CD14-positive monocyte (primary cell): Measurements from ENCODE around the gene NEK6. TPM values are rescaled to one million over a fixed set of nuclear protein-coding genes. Genes with fewer than 3 reads are reported as not detected.

Source experiments
- DNase-seq, 3 donors: peaks; one replicate each; pipeline ENCODE4 v3.0.0-alpha.2; 2011 to 2022
- H2AFZ ChIP-seq: 2 replicates; pipeline ENCODE4 v1.6.0; 2012; ENCODE audit warnings: mild to moderate bottlenecking, low read depth, low read length, inconsistent platforms; ENCODE audit not compliant: insufficient read depth, poor library complexity, severe bottlenecking
- H3K27ac ChIP-seq, 2 donors: 1 replicate in 1 of 2; 2 replicates in 1 of 2; pipeline ENCODE4 v1.5.1; 2012 to 2013; ENCODE audit warnings: low read length in 2 of 2, control low read depth in 1 of 2, inconsistent platforms in 1 of 2, low read depth in 1 of 2, mild to moderate bottlenecking in 1 of 2
- H3K27me3 ChIP-seq, 2 donors: one replicate each; pipeline versions ENCODE4 v1.6.0 to v1.6.1; 2011 to 2013; ENCODE audit warnings: low read length in 2 of 2; ENCODE audit not compliant: control insufficient read depth in 2 of 2, insufficient read depth in 2 of 2
- H3K36me3 ChIP-seq, 2 donors: replicated peaks in 1 of 2; 1 replicate in 1 of 2; 2 replicates in 1 of 2; pipeline versions ENCODE4 v1.5.1 to v1.6.1; 2012 to 2013; ENCODE audit warnings: low read length in 2 of 2, control low read depth in 1 of 2, inconsistent platforms in 1 of 2, mild to moderate bottlenecking in 1 of 2; ENCODE audit not compliant: insufficient read depth in 2 of 2, control insufficient read depth in 1 of 2
- H3K4me1 ChIP-seq, 2 donors: 1 replicate in 1 of 2; 2 replicates in 1 of 2; pipeline versions ENCODE4 v1.5.1 to v1.6.1; 2012 to 2013; ENCODE audit warnings: low read length in 2 of 2, control low read depth in 1 of 2, inconsistent platforms in 1 of 2, mild to moderate bottlenecking in 1 of 2, moderate library complexity in 1 of 2; ENCODE audit not compliant: insufficient read depth in 2 of 2, control insufficient read depth in 1 of 2
- H3K4me2 ChIP-seq: replicated peaks from 2 replicates; pipeline ENCODE3; 2012; ENCODE audit warnings: low read length, moderate library complexity, mild to moderate bottlenecking; ENCODE audit not compliant: poor library complexity, severe bottlenecking; ENCODE audit errors: extremely low read depth
- H3K4me3 ChIP-seq, 3 experiments: fragments of 200-600 bp in 1 of 3; sonication (generic) in 1 of 3; replicated peaks in 1 of 3; 1 replicate in 2 of 3; 2 replicates in 1 of 3; pipeline ENCODE4 v1.5.1; 2011 to 2013; ENCODE audit warnings: low read length in 3 of 3, mild to moderate bottlenecking in 3 of 3, control low read depth in 2 of 3, low read depth in 2 of 3, inconsistent platforms in 1 of 3, moderate library complexity in 1 of 3
- H3K79me2 ChIP-seq: 2 replicates; pipeline ENCODE4 v1.6.0; 2012; ENCODE audit warnings: mild to moderate bottlenecking, control low read depth, inconsistent platforms, low read length, moderate library complexity; ENCODE audit not compliant: insufficient read depth
- H3K9ac ChIP-seq: 2 replicates; pipeline ENCODE4 v1.6.0; 2017; ENCODE audit warnings: low read length, mild to moderate bottlenecking; ENCODE audit not compliant: insufficient read depth, poor library complexity, severe bottlenecking
- H3K9me3 ChIP-seq, 2 donors: replicated peaks in 1 of 2; 1 replicate in 1 of 2; 2 replicates in 1 of 2; pipeline versions ENCODE4 v1.5.1 to v1.6.1; 2012 to 2013; ENCODE audit warnings: low read length in 2 of 2, control low read depth in 1 of 2; ENCODE audit not compliant: control insufficient read depth in 1 of 2, insufficient read depth in 1 of 2
- H4K20me1 ChIP-seq: 2 replicates; pipeline ENCODE4 v1.6.0; 2012; ENCODE audit warnings: mild to moderate bottlenecking, low read length, control low read depth, moderate library complexity; ENCODE audit not compliant: insufficient read depth
- H3K27ac Mint-ChIP-seq, 7 donors: one replicate each; pipeline ENCODE4 v1.8.0; 2020; ENCODE audit warnings: mild to moderate bottlenecking in 7 of 7, mixed read lengths in 7 of 7, moderate library complexity in 6 of 7, inconsistent platforms in 2 of 7
- H3K27me3 Mint-ChIP-seq, 3 donors: one replicate each; pipeline ENCODE4 v1.8.0; 2021 to 2022; ENCODE audit warnings: low read depth in 3 of 3, mild to moderate bottlenecking in 3 of 3, mixed read lengths in 3 of 3, moderate library complexity in 3 of 3, inconsistent platforms in 1 of 3
- H3K36me3 Mint-ChIP-seq, 2 donors: one replicate each; pipeline ENCODE4 v1.8.0; 2020; ENCODE audit warnings: mixed read lengths in 2 of 2, inconsistent platforms in 1 of 2, mild to moderate bottlenecking in 1 of 2
- H3K4me1 Mint-ChIP-seq: one replicate; pipeline ENCODE4 v1.8.0; 2020; ENCODE audit warnings: mild to moderate bottlenecking, mixed read lengths
- H3K4me3 Mint-ChIP-seq, 2 donors: one replicate each; pipeline ENCODE4 v1.8.0; 2020; ENCODE audit warnings: mild to moderate bottlenecking in 2 of 2, mixed read lengths in 2 of 2, moderate library complexity in 1 of 2
- H3K9me3 Mint-ChIP-seq, 7 donors: one replicate each; pipeline ENCODE4 v1.8.0; 2020 to 2022; ENCODE audit warnings: mixed read lengths in 7 of 7, mild to moderate bottlenecking in 6 of 7, moderate library complexity in 6 of 7, inconsistent platforms in 2 of 7
- WGBS: methylation state at CpG from one replicate; pipeline ENCODE4 v1.1.5; 2013; ENCODE audit warnings: missing lambda C conversion rate; ENCODE audit not compliant: insufficient coverage; 5-methylcytosine and 5-hydroxymethylcytosine counted together
- intact Hi-C, 2 donors: fragments of 100-400 bp; cut with micrococcal nuclease; formaldehyde crosslinking; loops; one replicate each; pipeline versions ENCODE4 v1.15.0 to v1.15.1; 2023
- polyA plus RNA-seq, 3 donors: library from polyadenylated mRNA; depleted of rRNA in 1 of 3; unstranded in 2 of 3; stranded (reverse) in 1 of 3; fragments of 300-500 nt in 2 of 3; fragments of >200 nt in 1 of 3; fragmentation: Illumina TruSeq in 2 of 3; gene quantifications; 1 replicate in 2 of 3; 2 replicates in 1 of 3; pipeline ENCODE4 v1.2.3, GENCODE V29; 2012 to 2021
- TF ChIP-seq, protein P1 (sequence below): fragments of 200-600 bp; IDR thresholded peaks from one replicate; pipeline ENCODE4 v1.8.0; 2022; ENCODE audit warnings: antibody characterized with exemption, mild to moderate bottlenecking

The NEK6 gene
- polyA plus RNA-seq, 3 donors: 26.1 to 46.0 (median 35.8) TPM

DNA sequence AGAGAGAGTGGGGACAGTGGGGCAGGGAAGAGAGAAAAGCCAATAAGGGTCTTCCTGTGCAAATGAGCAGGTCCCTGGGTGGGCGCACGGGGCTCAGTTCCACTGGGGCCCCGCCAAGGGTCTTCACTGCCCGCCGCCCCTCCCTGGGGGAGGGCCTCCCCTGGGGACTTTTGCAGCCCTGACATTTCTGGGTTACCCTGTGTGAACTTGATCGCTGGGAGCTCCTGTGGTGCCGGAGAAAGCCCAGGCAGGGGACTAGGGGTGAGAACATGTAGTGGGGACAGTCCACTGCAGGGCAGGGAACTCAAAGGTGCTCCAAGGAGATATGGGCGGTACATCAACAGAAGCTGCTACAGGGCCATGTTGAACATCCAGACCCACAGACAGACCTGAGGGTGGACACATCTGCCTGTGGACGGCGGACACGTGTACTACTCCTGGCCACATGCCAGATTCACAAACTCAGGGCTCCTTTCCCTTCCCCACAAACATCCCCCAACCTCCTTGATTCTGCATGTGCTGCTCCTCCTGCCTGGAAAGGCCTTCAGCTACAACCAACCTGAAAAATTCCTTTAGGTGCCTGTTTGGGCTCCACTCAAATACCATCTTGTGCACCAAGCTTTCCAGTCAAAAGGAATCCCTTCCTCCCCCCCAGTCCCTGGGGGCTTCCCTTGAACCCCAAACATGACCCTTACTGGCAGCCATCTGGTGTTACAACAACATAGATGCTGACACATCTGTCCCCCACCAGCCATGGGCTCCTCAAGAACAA, 43.0 kb upstream of the NEK6 start:
- Histone ChIP-seq H3K36me3 (no peaks in the 10 kb centered on the region), H3K4me1 (peaks cover 70 to 79% of the 10 kb centered on the region in 2 donors), H3K4me2 (peak overlapping the region; percentile 53), H3K27ac (peak overlapping the region; percentile 26 to 97), H4K20me1 (no peaks in the 10 kb centered on the region), H3K9me3 (no peaks in the 10 kb centered on the region), H3K9ac (no peak overlapping the region), H3K79me2 (no peaks in the 10 kb centered on the region), H3K27me3 (no peaks in the 10 kb centered on the region), H2AFZ (peak overlapping the region; percentile 73), H3K4me3 (peak overlapping the region in 1 of 3 experiments; percentile 55)
- H3K36me3 Mint-ChIP-seq: no peaks in the 10 kb centered on the region
- H3K9me3 Mint-ChIP-seq: no peaks in the 10 kb centered on the region
- peak overlapping the region; percentile 71 to 89 (median 84) for H3K27ac Mint-ChIP-seq
- no peak for DNase-seq
- peak overlapping the region in 1 of 2 donors; percentile 67 for H3K4me3 Mint-ChIP-seq
- TF ChIP-seq, protein P1, sequence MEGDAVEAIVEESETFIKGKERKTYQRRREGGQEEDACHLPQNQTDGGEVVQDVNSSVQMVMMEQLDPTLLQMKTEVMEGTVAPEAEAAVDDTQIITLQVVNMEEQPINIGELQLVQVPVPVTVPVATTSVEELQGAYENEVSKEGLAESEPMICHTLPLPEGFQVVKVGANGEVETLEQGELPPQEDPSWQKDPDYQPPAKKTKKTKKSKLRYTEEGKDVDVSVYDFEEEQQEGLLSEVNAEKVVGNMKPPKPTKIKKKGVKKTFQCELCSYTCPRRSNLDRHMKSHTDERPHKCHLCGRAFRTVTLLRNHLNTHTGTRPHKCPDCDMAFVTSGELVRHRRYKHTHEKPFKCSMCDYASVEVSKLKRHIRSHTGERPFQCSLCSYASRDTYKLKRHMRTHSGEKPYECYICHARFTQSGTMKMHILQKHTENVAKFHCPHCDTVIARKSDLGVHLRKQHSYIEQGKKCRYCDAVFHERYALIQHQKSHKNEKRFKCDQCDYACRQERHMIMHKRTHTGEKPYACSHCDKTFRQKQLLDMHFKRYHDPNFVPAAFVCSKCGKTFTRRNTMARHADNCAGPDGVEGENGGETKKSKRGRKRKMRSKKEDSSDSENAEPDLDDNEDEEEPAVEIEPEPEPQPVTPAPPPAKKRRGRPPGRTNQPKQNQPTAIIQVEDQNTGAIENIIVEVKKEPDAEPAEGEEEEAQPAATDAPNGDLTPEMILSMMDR: no peak
- no peaks in the 10 kb centered on the region for H3K27me3 Mint-ChIP-seq
- 60% methylated on average over 11 of the region's 11 CpGs for WGBS
- intact Hi-C loops: loop anchor here in 1 of 2 donors (5.0 kb wide), 1 partner anchor 43 kb away; the partner anchor contains the start of gene NEK6
- H3K4me1 Mint-ChIP-seq: peaks cover 77% of the 10 kb centered on the region

GRCh38 chr9:124215368-124215910, 42.3 kb upstream of the NEK6 start:
- TF ChIP-seq, protein P1: no peak
- H3K79me2 ChIP-seq: peaks cover 1% of the 10 kb centered on the region
- peaks cover 83% of the 10 kb centered on the region for H3K4me1 Mint-ChIP-seq
- no peaks in the 10 kb centered on the region for H3K9me3 Mint-ChIP-seq
- H3K9ac ChIP-seq: no peak overlapping the region
- intact Hi-C loops: loop anchor here in 1 of 2 donors (5.0 kb wide), 1 partner anchor 42 kb away; the partner anchor contains the start of gene NEK6
- H4K20me1 ChIP-seq: no peaks in the 10 kb centered on the region
- peak overlapping the region in 1 of 2 donors; percentile 97 for H3K27ac ChIP-seq
- H3K4me3 ChIP-seq: peak overlapping the region in 1 of 3 experiments; percentile 16
- peaks cover 0 to 1% of the 10 kb centered on the region in 2 donors for H3K36me3 Mint-ChIP-seq
- H3K9me3 ChIP-seq: no peaks in the 10 kb centered on the region
- no peak overlapping the region for H3K4me3 Mint-ChIP-seq
- no peaks in the 10 kb centered on the region for H3K36me3 ChIP-seq
- DNase-seq: no peak
- H2AFZ ChIP-seq: no peak overlapping the region
- no peaks in the 10 kb centered on the region for H3K27me3 Mint-ChIP-seq
- 89% methylated on average over 4 of the region's 6 CpGs for WGBS
- H3K4me2 ChIP-seq: no peak overlapping the region
- H3K27ac Mint-ChIP-seq: peak overlapping the region in 5 of 7 donors; percentile 62 to 99 (median 99)
- H3K27me3 ChIP-seq: no peaks in the 10 kb centered on the region
- H3K4me1 ChIP-seq: peaks cover 77 to 85% of the 10 kb centered on the region in 2 donors
